Prostate gland (tissue), 2 donors: ENCODE data around the gene ATAT1.
"Not testable (repeated sequence)": the region's sequence is repeated elsewhere in the genome, so short reads cannot be mapped to it uniquely, and the experiment has no call there.

Experiments
- POLR2A ChIP-seq: fragments of 450-650 bp; IDR thresholded peaks from one replicate; pipeline ENCODE4 v1.6.1; 2016; ENCODE audit warnings: antibody characterized with exemption, mild to moderate bottlenecking
- POLR2AphosphoS5 ChIP-seq: sonication (generic); formaldehyde crosslinking; IDR thresholded peaks from one replicate; pipeline ENCODE4 v1.6.1; 2017; ENCODE audit warnings: antibody characterized with exemption
- TF ChIP-seq, protein P1 (sequence below), 4 experiments: fragments of 200-600 bp in 2 of 4; fragments of 450-650 bp in 2 of 4; sonication (generic) in 2 of 4; IDR thresholded peaks; 1 replicate in 3 of 4; 2 replicates in 1 of 4; pipeline ENCODE4 v1.5.1; 2016 to 2019; ENCODE audit warnings: antibody characterized with exemption in 4 of 4, mild to moderate bottlenecking in 2 of 4, moderate library complexity in 2 of 4

GRCh38 chr6:30597315-30598144 is 29.1 kb upstream of the ATAT1 start:
- TF ChIP-seq POLR2AphosphoS5: peak; percentile 46
- TF ChIP-seq, protein P1, sequence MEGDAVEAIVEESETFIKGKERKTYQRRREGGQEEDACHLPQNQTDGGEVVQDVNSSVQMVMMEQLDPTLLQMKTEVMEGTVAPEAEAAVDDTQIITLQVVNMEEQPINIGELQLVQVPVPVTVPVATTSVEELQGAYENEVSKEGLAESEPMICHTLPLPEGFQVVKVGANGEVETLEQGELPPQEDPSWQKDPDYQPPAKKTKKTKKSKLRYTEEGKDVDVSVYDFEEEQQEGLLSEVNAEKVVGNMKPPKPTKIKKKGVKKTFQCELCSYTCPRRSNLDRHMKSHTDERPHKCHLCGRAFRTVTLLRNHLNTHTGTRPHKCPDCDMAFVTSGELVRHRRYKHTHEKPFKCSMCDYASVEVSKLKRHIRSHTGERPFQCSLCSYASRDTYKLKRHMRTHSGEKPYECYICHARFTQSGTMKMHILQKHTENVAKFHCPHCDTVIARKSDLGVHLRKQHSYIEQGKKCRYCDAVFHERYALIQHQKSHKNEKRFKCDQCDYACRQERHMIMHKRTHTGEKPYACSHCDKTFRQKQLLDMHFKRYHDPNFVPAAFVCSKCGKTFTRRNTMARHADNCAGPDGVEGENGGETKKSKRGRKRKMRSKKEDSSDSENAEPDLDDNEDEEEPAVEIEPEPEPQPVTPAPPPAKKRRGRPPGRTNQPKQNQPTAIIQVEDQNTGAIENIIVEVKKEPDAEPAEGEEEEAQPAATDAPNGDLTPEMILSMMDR (IDR thresholded peaks at IDR 0.05): peak; percentile 45 to 80 (median 72)
- not testable (repeated sequence) for TF ChIP-seq POLR2A
